Astrocyte of the spinal cord (primary cell): Measurements from ENCODE around the gene SLC17A9.

Experiments
- DNase-seq: peaks from one replicate; pipeline ENCODE4 v3.0.0; 2011; ENCODE audit warnings: low read depth, low spot score
- H3K4me3 ChIP-seq: 2 replicates; pipeline ENCODE4 v1.5.1; 2011; ENCODE audit warnings: low read depth, mild to moderate bottlenecking, low read length, moderate library complexity
- CTCF ChIP-seq: IDR thresholded peaks from 2 replicates; pipeline ENCODE4 v1.5.1; 2012; ENCODE audit warnings: low read depth, mild to moderate bottlenecking, low read length, inconsistent platforms
- in situ Hi-C: cut with HindIII; loops from 2 replicates; pipeline ENCODE4 v1.10.0; 2017; ENCODE audit warnings: low sequenced_read_pairs

The SLC17A9 gene

GRCh38 chr20:62967628-62968351 lies 15.3 kb downstream of the SLC17A9 start:
- DNase-seq, result no peak
- H3K4me3 ChIP-seq, result no peak overlapping the region
- no peak for TF ChIP-seq CTCF
- in situ Hi-C loops, result no loop called here

- no peak for TF ChIP-seq CTCF
- in situ Hi-C loops, result no loop called here
- no peak overlapping the region for H3K4me3 ChIP-seq
- no peak for DNase-seq
Measured at GRCh38 chr20:62968378-62969178, 16.1 kb downstream of the SLC17A9 start.

GRCh38 chr20:62969179-62969760 lies 16.8 kb downstream of the SLC17A9 start:
- DNase-seq, result no peak
- in situ Hi-C loops, result no loop called here
- no peak overlapping the region for H3K4me3 ChIP-seq
- no peak for TF ChIP-seq CTCF

- H3K4me3 ChIP-seq, result no peak overlapping the region
- in situ Hi-C loops, result no loop called here
Measured at GRCh38 chr20:62969939-62970306, 17.4 kb downstream of the SLC17A9 start.

GRCh38 chr20:62970307-62971210 lies 18.1 kb downstream of the SLC17A9 start:
- no peak for DNase-seq
- no peak overlapping the region for H3K4me3 ChIP-seq
- in situ Hi-C loops, result no loop called here
- TF ChIP-seq CTCF, result no peak

More at GRCh38 chr20:62969939-62970306, 17.4 kb downstream of the SLC17A9 start:
- no peak for DNase-seq
- TF ChIP-seq CTCF, result no peak
